Measurements from ENCODE around the gene TEAD1.

TEAD1 gene

DNA sequence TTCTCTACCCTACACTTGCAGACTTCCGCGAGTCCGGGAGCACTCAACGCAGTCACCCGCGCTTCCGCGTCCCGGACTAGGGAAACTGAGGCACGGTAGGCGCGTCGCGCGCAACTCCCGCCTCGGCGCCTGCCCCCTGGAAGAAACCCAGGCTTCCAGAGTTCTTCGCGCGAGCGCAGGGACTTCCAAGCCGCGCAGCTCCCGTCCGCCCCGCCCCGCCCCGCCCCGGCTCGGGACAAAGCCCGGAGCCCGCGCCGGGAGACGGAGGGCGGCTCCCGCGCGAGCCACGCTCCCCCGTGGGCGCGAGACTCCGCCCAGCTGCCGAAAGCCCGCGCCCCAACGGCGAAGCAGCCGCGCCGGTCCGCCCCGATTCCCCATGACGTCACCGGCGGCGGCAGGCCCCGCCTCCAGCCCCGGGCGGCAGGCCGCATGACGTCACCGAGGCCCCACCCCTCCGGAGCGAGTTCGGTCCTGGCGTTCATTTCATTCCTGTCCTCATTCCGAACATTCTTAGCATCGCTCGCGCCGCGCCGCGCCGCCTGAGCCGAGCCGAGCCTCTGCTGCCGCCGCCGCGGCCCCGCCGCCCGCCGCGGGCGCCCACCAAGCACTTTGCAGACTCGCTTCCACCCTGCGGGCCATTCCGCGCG, at the start of gene TEAD1:
TEAD1 (plus strand) TSS at position 498 of the 647 bp plus-strand sequence.
- DNase-seq (ENCODE audit: low spot score) (peak; percentile 88), FAIRE-seq (no peak)

DNA sequence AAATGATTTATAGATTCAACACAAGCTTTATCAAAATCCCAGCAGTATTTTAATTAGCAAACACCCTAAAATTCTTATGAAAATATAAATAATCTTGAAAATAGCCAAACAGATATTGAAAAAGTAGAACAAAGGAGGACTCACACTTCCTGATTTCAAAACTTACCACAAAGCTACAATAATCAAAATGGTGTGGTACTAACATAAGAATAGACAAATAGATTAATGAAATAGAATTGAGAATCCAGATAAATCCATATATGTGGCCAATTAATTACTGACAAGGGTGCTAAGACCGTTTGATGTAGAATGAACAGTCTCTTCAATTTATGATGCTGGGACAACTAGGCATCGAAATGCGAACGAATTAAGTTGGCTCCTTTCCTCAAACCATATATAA, 49.6 kb upstream of the TEAD1 start:
- no peak for DNase-seq (ENCODE audit: low spot score)
- FAIRE-seq: no peak

DNA sequence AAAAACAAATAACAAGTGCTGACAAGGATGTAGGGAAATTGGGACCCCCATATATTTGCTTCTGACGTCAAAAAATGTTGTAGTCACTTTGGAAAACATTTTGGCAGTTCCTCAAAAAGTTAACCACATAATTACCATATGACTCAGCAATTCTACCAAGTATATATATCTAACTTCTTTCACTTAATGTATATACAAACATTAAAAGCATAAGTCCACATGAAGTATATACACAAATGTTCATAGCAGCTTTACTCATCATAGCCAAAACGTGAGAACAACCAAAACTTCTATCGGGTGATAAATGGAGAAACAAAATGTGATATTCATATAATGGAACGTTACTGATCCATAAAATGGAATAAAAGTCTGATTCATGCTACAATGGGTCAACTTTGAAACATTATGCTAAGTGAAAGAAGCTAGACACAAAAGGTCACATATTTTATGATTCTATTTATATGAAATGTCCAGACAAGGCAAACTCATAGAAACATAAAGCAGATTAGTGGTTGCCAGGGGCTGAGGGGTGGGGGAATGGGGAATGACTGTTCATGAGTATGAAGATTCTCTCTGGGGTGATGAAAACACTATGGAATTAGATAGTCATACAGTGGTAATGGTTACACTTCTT, 48.7 kb upstream of the TEAD1 start:
- peak; percentile 37 for FAIRE-seq

DNA sequence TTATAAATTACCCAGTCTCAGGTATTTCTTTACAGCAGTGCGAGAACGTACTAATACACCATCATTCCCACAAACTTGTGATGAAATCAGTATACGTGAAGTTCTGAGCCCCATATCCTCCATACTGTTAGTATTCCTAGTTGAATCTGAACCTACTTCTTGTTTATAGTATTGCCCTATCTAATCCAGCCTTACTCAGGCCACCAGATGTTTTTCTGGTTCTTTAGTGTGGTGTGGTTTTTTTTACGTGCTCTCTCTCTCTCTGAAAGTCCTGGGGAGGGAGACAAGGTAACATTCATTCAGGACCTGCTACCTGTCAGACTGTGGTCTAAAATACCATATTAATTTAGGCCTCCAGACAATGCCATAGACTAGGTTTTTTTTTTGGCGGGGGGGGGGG, 47.6 kb upstream of the TEAD1 start:
- no peak for DNase-seq (ENCODE audit: low spot score)
- no peak for FAIRE-seq

More for the DNA sequence above, 48.7 kb upstream of the TEAD1 start:
- DNase-seq (ENCODE audit: low spot score): peak; percentile 50

DNA sequence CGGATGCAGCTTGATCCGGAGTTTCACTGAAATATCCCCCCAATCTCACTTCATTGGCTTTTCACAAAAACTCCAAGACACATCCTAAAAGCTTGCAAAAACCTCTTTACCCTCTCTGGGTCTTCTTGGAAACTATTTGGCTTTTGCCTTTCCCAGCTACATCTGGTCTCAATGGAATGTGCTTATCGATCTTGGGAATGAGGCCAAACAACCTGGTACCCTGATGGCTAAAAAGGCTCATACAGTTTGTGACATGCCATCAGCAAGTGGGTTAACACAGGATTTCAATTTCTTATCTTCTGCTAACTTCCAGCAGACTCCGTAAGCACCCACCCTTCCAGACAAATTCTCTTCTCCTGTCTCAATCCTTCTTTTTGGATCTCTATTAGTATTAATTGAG, 45.9 kb upstream of the TEAD1 start:
- FAIRE-seq (no peak), DNase-seq (ENCODE audit: low spot score) (no peak)

DNA sequence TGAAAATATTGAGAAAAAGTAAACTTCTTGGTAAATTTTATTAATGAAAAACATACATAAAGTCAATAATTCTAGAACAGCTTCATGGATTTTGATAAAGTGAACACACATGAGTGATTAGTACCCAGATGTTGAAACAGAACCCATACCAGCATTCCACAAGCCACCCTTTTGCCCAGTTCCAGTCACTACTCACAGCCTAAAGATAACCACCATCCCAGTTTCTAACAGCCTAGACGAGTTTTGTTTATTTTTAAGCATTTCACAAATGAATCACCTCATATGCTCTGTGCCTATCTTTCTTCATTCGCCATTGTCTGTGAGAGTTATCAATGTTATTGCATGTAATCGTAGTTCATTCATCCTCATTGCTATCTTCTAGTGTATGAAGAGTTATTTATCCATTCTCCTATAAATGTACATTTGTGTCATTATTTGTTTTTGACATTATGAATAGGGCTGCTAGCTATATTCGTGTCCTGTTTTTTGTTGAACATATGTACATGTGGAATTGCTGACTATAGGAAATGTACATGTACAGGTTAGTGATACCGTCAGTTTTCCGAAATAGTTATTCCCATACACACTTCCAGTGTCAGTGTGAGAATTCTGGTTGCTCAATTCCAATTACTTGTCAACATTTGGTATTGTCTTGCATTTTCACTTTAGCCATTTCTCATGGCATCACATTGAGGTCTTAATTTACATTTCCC, 44.5 kb upstream of the TEAD1 start:
- no peak for DNase-seq (ENCODE audit: low spot score)

DNA sequence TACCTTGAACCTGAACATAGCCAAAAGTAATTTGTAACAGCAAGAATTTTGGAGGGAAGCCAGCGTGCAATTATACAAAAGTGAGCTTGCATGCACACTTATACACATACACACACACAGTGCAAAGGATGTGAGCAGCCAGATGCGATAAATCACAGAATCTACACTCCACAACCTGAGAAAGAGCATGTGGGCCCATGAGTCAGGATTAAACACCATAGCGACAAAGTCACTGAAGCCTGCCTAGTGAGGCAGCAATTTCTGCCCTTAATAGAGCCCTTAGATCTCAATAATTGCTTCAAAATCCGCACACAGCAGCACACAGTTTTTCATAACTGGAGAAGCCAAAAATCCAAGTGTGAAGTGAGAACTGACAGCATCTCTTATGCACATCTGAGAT, 42.6 kb upstream of the TEAD1 start:
- DNase-seq (ENCODE audit: low spot score) (peak; percentile 17), FAIRE-seq (no peak)

More for the DNA sequence above, 44.5 kb upstream of the TEAD1 start:
- no peak for FAIRE-seq

DNA sequence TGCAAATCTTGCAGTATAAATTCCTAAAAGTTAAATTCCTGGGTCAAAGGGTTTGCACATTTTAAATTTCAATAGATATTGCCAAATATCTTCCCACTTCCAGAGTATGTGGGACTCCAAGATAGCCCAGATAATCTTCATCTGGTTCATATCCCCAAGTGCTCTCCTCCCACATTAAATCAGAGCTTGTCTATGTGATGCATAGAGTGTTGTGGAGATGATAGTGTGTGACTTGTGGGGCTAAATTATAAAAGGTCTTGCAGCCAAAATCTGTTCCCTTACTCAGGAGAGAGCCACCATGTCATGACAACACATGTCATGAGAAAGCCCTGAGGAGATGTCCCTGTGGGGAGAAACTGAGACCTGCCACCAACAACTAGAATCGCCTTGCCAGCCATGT, 39.9 kb upstream of the TEAD1 start:
- FAIRE-seq (no peak), DNase-seq (ENCODE audit: low spot score) (no peak)

DNA sequence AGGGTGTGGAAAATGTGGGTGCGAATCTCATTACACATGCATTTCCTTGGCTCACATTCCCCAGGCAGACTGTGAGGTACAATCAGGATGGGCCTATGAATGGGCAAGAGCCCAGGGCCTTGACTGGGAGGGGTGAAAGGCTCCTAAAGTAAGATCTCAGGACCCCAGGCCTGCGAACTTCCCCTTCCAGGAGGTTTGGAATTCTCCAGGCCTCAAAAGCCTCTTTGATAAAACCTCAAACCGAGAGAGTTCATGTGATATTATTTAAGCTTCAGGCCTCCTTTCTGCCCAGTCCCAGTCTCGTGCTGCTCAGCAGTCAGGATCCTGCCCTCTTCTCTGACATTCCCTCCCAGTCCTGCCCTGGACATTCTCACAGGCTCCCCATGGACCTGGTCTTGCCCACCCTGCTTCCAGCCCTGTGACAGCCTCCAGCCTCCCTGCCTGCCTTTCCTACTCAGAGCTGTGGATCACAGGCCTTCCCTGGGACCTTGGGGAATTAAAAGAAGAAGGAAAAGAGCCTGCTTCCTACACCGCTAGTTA, 37.3 kb upstream of the TEAD1 start:
- DNase-seq (ENCODE audit: low spot score) (no peak), FAIRE-seq (no peak)

DNA sequence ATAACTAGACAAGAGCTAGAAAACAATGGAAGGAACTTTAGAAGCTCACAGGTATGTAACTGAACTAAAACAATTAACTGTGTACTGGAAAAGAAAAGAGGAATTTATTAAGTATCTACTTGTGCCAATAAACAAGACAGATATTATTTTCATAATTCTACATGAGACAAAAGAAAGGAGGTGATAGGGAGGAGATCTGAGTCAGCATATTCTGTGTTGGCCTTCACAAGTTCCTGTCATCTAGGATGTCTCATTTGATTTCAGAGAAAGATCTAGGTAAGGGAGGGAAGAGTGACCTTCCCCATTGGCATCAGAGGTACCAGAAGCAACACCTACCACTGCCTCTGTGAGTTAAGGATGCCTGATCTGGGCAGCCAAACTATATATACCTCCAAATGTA, 34.8 kb upstream of the TEAD1 start:
- no peak for FAIRE-seq

DNA sequence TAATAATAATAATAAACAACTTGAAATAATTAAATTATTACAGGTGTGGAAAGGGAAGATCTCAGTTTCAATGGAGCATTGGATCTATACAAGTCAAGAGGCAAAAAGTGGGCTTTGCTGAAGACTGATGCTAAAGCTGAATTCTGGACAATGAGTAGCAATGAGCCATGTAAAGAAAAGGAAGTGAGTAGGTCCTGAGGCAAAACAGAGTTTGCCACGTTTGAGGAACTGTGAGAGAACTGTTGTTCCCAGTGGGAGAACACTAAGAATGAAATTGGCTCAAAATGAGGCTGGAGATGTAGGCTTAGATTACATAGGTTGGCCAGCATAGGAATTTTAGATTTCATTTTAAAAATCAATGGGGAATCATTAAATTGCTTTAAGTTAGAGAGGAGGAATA, 33.9 kb upstream of the TEAD1 start:
- FAIRE-seq: no peak
- DNase-seq (ENCODE audit: low spot score): no peak

More for the DNA sequence above, 34.8 kb upstream of the TEAD1 start:
- no peak for DNase-seq (ENCODE audit: low spot score)

DNA sequence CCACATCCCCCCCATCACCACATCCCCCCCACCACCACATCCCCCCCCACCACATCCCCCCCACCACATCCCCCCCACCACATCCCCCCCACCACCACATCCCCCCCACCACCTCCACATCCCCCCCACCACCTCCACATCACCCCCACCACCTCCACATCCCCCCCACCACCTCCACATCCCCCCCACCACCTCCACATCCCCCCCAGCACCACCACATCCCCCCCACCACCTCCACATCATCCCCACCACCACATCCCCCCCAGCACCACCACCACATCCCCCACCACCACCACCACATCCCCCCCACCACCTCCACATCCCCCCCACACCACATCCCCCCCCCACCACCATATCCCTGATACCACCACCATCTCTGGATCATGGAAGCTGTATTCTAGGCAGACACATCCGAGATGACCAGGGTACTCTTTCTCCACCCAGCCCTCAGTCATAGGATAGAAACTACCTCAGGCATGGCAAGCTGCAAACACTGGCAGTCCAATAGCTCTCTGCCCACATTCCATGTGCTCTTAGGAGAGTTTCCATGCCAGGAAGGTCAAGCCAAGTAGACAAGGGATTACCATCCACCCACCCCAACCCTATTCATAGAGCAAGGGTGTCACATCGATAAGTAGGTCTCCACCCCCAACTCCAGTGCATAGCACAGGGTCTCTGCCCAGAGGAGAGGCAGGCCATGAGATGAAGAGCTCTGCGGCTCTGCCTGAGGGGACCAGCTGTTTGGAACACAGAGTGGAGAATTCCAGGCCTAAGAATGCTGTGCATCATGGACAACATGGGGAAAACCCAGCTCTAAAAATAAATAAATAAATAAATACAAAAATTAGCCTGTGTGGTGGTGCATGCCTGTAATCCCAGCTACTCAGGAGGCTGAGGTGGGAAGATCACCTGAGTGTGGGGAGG, 33.0 kb upstream of the TEAD1 start:
- DNase-seq (ENCODE audit: low spot score) (no peak), FAIRE-seq (no peak)

DNA sequence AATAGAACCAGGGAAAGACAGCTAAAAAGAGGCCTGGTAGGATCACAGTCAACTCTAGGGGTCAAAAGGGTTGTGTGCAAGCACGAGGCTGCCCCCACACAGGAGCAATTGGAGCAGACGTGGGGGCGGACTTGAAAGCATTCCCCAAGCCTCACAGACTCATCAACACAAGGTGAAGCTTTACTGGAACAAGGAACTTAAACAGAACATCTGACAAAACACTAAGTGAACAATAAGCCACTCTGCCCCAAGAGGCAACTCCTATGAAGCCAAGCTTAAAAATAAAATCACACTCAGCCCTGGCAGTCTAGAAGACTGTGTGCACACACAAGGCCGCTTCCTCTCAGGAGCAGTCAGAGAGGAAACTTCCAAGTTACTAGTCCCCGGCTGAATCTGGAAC, 32.2 kb upstream of the TEAD1 start:
- no peak for DNase-seq (ENCODE audit: low spot score)

DNA sequence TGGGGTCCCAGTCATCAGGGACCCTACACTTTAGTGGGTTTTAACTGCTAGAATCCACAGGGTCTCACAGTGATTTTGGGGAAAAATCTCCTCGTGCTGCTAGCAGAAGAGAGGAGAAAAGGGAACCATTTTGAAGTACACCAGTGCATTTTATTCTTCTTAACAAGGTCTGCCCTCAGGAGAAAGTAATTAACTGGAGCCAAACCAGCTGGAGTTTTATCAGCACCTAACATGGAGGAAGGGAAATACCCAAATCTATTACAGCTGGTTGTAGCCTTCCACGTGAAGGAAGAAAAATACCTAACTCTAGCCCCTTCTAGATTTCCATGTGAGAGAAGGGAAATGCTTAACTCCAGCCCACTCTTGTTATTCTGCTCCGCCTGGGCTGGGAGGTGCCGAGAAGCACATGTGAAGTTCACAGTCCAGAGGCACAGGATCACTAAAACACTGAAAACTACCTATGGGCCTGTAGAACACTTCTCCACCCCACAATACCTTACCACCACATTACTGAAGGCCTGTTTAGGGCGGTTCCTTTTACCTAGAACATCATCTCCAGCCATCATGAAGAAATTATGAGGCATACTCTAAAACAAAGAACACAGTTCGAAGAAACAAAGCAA, 31.3 kb upstream of the TEAD1 start:
- FAIRE-seq (no peak), DNase-seq (ENCODE audit: low spot score) (no peak)

More for the DNA sequence above, 32.2 kb upstream of the TEAD1 start:
- no peak for FAIRE-seq

DNA sequence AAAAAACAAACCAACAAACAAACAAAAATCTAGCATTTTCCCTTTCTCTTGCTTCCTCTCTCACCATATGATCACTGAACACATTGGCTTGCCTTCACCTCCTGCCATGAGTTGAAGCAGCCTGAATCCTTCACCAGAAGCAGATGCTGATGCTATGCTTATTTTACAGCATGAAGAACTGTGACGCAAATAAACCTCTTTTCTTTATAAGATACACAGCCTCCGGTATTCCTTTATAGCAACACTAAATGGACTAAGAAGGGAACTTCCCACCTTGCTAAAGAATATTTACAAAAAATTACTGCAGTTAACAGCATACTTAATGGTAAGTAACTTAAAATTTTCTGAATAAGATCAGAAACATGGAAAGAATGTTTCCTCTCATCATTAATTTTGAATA, 27.7 kb upstream of the TEAD1 start:
- DNase-seq (ENCODE audit: low spot score): no peak
- FAIRE-seq: no peak

DNA sequence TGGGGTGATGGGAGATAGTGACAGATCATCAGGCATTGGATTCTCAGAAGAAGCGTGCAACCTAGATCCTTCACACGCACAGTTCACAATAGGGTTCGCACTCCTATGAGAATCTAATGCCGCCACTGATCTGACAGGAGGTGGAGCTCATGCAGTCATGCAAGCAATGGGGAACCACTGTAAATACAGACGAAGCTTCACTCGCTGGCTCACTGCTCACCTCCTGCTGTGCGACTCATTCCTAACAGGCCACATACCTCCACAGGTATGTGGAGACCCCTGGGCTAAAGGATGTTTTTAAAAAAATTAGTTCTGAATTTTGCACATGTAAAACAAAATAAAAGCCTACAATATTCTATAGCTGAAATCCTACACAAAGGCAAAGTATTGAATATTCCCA, 20.5 kb upstream of the TEAD1 start:
- FAIRE-seq (no peak), DNase-seq (ENCODE audit: low spot score) (peak; percentile 16)

DNA sequence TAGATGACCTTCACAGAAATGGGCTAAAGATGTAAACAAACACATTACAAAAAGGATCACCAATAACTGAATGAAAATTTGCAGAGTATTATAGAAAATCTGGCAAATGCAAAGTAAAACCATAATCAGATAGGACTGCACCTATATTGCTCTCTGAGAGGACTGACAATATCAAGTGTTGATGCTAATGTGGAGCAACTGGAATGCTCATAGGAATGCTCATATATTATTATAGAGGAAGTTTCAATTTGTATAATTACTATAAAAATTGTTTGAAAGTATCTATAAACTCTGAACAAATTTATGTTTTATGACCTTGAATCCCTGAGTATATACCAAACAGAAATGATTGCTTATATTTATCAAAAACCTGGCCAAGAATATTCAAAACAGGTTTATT, 18.4 kb upstream of the TEAD1 start:
- FAIRE-seq (no peak), DNase-seq (ENCODE audit: low spot score) (no peak)

DNA sequence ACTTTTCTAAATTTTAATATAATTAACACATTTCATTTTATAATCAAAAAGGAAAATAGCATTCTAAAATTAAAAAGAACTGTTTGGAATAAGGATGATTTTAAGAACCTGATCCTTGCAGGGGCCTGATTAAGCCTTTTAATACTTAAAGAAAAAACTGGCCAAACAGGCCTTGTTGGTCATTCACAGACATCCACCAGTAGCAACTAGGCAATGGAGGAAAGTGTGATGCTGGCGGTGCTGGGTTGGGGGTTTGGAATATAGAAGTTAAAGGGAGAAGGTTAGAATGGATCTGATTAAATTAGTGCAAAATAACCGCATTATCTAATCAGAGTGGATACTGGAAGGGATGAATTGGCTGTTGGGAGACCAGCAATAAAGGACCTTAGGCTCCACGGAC, 16.9 kb upstream of the TEAD1 start:
- FAIRE-seq (no peak), DNase-seq (ENCODE audit: low spot score) (no peak)

DNA sequence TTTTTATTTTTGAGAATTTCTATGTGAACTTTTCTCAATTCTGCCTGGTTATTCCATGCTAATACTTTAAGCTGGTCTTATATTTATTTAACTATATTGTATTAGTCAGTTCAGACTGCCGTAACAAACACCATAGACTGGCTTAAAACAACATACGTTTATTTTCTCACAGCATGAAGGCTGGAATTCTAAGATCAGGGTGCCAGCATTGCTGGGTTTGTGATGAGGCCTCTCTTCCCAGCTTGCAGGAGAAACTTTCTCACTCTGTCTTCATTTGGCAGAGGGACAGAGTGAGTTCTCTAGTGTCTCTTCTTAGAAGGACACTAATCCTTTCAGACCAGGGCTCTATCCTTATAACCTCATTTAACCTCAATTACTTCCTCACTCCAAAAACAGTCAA, 16.2 kb upstream of the TEAD1 start:
- no peak for FAIRE-seq
- DNase-seq (ENCODE audit: low spot score): no peak

DNA sequence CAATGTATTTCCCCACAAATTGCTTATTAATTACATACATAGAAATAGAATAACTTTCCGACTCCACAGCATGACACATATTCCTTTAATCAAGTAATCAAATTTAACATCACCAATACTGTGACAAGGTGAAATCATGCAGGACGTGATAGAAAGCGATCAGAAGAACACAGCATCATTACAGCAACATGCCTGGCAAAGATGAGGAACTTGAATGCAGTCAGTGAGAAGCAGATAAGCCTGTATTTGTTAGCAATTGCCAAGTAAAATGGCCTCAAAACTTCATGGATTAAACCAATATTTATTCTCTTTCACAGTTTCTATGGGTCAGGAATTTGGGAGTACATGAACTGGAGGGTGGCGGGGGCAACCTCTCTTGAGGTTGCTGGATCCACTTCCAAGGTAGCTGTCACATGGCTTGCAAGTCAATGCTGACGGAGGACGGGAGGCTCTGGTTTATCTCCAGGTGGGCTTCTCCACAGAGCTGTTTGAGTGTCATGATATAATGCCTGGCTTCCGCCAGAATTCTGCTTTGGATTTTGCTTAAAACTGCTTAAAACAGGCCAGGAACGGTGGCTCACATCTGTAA, 12.0 kb upstream of the TEAD1 start:
- FAIRE-seq (no peak), DNase-seq (ENCODE audit: low spot score) (no peak)

DNA sequence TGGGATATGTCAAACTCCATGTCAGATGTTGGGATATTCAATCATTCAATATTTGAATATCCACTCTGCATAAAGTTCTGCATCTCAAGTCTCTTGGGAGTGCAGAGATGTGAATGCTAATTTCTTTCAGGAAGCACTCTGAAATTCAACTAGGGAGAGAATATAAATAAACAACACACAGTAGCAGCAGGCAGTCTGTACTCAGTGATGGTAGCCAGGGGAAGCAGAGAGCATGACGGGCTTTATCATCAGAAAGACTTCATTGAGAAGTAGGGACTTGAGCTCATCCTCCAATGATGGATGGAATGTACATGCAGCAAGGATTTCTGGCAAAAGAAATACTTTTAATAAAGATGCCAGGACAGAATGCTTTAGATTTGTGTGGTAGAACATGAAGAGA, 9.8 kb upstream of the TEAD1 start:
- FAIRE-seq (no peak), DNase-seq (ENCODE audit: low spot score) (no peak)
